ENCODE measurements around the gene CXorf58.
"Not testable (repeated sequence)": the region's sequence is repeated elsewhere in the genome, so short reads cannot be mapped to it uniquely, and the experiment has no call there.

CXorf58 gene

GRCh38 chrX:23954396-23954795, 46.6 kb downstream of the CXorf58 start:
- FAIRE-seq = no peak

GRCh38 chrX:23959781-23960180, 52.0 kb downstream of the CXorf58 start:
- no peak for FAIRE-seq

GRCh38 chrX:23964191-23964590, 56.4 kb downstream of the CXorf58 start:
- no peak for FAIRE-seq

- FAIRE-seq = not testable (repeated sequence)
Measured at GRCh38 chrX:23965630-23966029, 57.8 kb downstream of the CXorf58 start.

GRCh38 chrX:23978491-23978890, 70.7 kb downstream of the CXorf58 start:
- FAIRE-seq = no peak

- no peak for FAIRE-seq
Measured at GRCh38 chrX:23980011-23980441, 72.2 kb downstream of the CXorf58 start.

GRCh38 chrX:23981222-23981621, 73.4 kb downstream of the CXorf58 start:
- FAIRE-seq = no peak

GRCh38 chrX:23981711-23982110, 73.9 kb downstream of the CXorf58 start:
- FAIRE-seq = no peak

GRCh38 chrX:23982891-23983290, 75.1 kb downstream of the CXorf58 start:
- no peak for FAIRE-seq

Measured in endometrium (tissue), 2 donors.